ENCODE data around the gene ME1. TPM values are rescaled to one million over a fixed set of nuclear protein-coding genes. Genes with fewer than 3 reads are reported as not detected.
A peak's percentile ranks its signal among the peaks of the same experiment; 100 is the strongest.
"Not testable (repeated sequence)": the region's sequence is repeated elsewhere in the genome, so short reads cannot be mapped to it uniquely, and the experiment has no call there.

ME1 gene
- total RNA-seq, 1 experiment from 2014 or later: 131 TPM

DNA sequence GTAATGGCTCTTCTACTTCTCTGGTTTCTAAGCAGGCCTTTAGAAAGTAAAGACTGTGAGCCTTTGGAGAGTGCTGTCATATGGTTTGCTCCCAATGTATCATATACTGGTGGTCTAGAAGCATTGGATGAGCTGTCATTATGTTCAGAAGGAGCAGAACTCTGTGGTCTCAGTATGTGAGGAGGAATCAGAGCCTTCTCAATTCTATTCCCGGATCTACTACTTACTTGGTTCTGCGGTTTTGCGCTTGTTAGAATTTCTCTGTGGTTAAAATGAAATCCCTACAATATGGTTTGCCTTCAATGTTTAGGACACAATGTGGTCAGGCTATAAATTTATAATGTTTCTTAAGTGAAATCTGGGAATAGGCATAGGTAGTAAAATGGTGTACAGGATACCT, 173.1 kb downstream of the ME1 start:
- H3K4me3 ChIP-seq (ENCODE audit: low read depth, low read length): no peak overlapping the region
- BruUV-seq (replicated peaks): no TSS peak
- H3K27me3 ChIP-seq (replicated peaks; ENCODE audit: control insufficient read depth, insufficient read depth, low read length): no peaks in the 10 kb centered on the region
- Mint-ChIP-seq H3K27ac (ENCODE audit: unreplicated experiment) (no peak overlapping the region), H3K4me3 (ENCODE audit: unreplicated experiment) (no peak overlapping the region), H3K36me3 (ENCODE audit: insufficient read depth, unreplicated experiment) (peaks cover 55% of the 10 kb centered on the region), H3K4me1 (ENCODE audit: low read depth, unreplicated experiment) (peaks cover 2% of the 10 kb centered on the region), H3K9me3 (ENCODE audit: unreplicated experiment) (no peaks in the 10 kb centered on the region), H3K27me3 (ENCODE audit: insufficient read depth, unreplicated experiment) (no peaks in the 10 kb centered on the region)
- ChIA-PET POLR2A (no interaction called here), CTCF (no interaction called here)
- H3K4me1 ChIP-seq: no peaks in the 10 kb centered on the region
- intact Hi-C loops (cut with micrococcal nuclease; ENCODE audit: unreplicated experiment): no loop called here
- DNase-seq: no peak
- no peaks in the 10 kb centered on the region for H3K36me3 ChIP-seq (ENCODE audit: control insufficient read depth, insufficient read depth, low read length)
- TF ChIP-seq, protein P1, sequence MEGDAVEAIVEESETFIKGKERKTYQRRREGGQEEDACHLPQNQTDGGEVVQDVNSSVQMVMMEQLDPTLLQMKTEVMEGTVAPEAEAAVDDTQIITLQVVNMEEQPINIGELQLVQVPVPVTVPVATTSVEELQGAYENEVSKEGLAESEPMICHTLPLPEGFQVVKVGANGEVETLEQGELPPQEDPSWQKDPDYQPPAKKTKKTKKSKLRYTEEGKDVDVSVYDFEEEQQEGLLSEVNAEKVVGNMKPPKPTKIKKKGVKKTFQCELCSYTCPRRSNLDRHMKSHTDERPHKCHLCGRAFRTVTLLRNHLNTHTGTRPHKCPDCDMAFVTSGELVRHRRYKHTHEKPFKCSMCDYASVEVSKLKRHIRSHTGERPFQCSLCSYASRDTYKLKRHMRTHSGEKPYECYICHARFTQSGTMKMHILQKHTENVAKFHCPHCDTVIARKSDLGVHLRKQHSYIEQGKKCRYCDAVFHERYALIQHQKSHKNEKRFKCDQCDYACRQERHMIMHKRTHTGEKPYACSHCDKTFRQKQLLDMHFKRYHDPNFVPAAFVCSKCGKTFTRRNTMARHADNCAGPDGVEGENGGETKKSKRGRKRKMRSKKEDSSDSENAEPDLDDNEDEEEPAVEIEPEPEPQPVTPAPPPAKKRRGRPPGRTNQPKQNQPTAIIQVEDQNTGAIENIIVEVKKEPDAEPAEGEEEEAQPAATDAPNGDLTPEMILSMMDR (IDR thresholded peaks at IDR 0.05; ENCODE audit: insufficient read depth in 1 of 2, low read depth in 1 of 2, low read length in 1 of 2, severe bottlenecking in 1 of 2, unreplicated experiment in 1 of 2): no peak
- H3K9me3 ChIP-seq: no peaks in the 10 kb centered on the region

DNA sequence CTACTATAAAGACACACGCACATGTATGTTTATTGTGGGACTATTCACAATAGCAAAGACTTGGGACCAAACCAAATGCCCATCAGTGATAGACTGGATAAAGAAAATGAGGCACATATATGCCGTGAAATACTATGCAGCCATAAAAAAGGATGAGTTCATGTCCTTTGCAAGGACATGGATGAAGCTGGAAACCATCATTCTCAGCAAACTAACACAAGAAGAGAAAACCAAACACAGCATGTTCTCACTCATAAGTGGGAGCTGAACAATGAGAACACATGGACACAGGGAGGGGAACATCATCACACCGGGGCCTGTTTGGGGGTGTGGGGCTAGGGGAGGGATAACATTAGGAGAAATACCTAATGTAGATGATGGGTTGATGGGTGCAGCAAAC, 174.1 kb downstream of the ME1 start:
- H3K27me3 Mint-ChIP-seq (ENCODE audit: insufficient read depth, unreplicated experiment); H3K27me3 ChIP-seq (replicated peaks; ENCODE audit: control insufficient read depth, insufficient read depth, low read length); POLR2A ChIA-PET; H3K4me3 Mint-ChIP-seq (ENCODE audit: unreplicated experiment); H3K9me3 ChIP-seq; H3K4me3 ChIP-seq (ENCODE audit: low read depth, low read length); H3K27ac Mint-ChIP-seq (ENCODE audit: unreplicated experiment); intact Hi-C loops (cut with micrococcal nuclease; ENCODE audit: unreplicated experiment); DNase-seq; H3K9me3 Mint-ChIP-seq (ENCODE audit: unreplicated experiment); CTCF ChIA-PET; H3K36me3 ChIP-seq (ENCODE audit: control insufficient read depth, insufficient read depth, low read length); H3K4me1 ChIP-seq; BruUV-seq (replicated peaks): not testable (repeated sequence)
- H3K36me3 Mint-ChIP-seq (ENCODE audit: insufficient read depth, unreplicated experiment): peaks cover 56% of the 10 kb centered on the region
- H3K4me1 Mint-ChIP-seq (ENCODE audit: low read depth, unreplicated experiment): peaks cover 12% of the 10 kb centered on the region

DNA sequence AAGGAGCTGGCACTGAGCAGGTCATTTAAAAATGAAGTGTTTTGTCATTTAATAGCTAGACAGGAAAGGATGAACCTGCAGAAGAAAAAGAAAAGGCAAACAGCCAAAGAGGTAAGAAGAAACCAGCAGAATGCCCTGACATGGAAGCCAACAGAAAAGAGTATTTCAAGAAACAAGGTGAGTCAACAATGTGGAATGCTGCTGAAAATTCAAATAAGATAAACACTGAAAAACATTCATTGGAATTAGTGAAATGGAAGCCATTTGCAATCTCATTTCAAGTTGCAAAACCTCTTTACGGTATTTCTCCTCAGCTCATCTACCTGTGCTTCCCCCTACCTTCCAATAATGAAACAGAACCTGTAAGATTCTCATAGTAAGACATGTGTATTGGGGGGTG, 178.1 kb downstream of the ME1 start:
- intact Hi-C loops (cut with micrococcal nuclease; ENCODE audit: unreplicated experiment): no loop called here
- Histone ChIP-seq H3K27me3 (replicated peaks; ENCODE audit: control insufficient read depth, insufficient read depth, low read length) (no peaks in the 10 kb centered on the region), H3K9me3 (no peaks in the 10 kb centered on the region), H3K36me3 (ENCODE audit: control insufficient read depth, insufficient read depth, low read length) (no peaks in the 10 kb centered on the region), H3K4me1 (peaks cover 6% of the 10 kb centered on the region; the same call in 1 of the 2 replicates), H3K4me3 (ENCODE audit: low read depth, low read length) (no peak overlapping the region)
- no peaks in the 10 kb centered on the region for H3K9me3 Mint-ChIP-seq (ENCODE audit: unreplicated experiment)
- no peaks in the 10 kb centered on the region for H3K27me3 Mint-ChIP-seq (ENCODE audit: insufficient read depth, unreplicated experiment)
- peaks cover 25% of the 10 kb centered on the region for H3K4me1 Mint-ChIP-seq (ENCODE audit: low read depth, unreplicated experiment)
- ChIA-PET POLR2A (no interaction called here), CTCF (interaction anchor here (0.5 to 0.7 kb wide), 2 partner anchors 164 to 185 kb away, joined by 3 read pairs; partner anchors contain the start of gene DOP1A)
- no peak for DNase-seq
- TF ChIP-seq, protein P1 (IDR thresholded peaks at IDR 0.05; ENCODE audit: insufficient read depth in 1 of 2, low read depth in 1 of 2, low read length in 1 of 2, severe bottlenecking in 1 of 2, unreplicated experiment in 1 of 2): no peak
- peak overlapping the region; percentile 42 for H3K27ac Mint-ChIP-seq (ENCODE audit: unreplicated experiment)
- H3K4me3 Mint-ChIP-seq (ENCODE audit: unreplicated experiment): no peak overlapping the region
- H3K36me3 Mint-ChIP-seq (ENCODE audit: insufficient read depth, unreplicated experiment): peaks cover 65% of the 10 kb centered on the region
- BruUV-seq (replicated peaks): no TSS peak

DNA sequence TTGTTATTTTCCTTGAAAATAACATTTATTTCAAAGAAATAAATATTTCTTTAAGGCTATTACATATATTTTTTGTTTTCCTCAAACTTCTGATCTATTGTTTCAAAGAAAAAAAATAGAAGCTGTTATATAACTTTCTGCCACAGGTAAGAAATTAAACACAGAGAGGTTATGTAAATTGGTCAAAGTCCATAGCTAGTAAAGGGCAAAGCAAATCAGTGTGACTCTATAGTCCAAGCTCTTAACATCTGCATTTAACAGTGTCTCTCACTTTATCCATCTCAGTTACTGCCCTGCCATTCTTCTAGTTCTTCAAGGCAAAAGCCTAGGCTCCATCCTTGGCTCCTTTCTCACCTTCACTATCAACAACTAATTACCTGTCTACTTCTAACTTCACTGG, 180.6 kb downstream of the ME1 start:
- Histone ChIP-seq H3K4me1 (peaks cover 6% of the 10 kb centered on the region; the same call in 1 of the 2 replicates), H3K27me3 (replicated peaks; ENCODE audit: control insufficient read depth, insufficient read depth, low read length) (no peaks in the 10 kb centered on the region), H3K9me3 (peaks cover 5% of the 10 kb centered on the region; the same call in 1 of the 2 replicates), H3K36me3 (ENCODE audit: control insufficient read depth, insufficient read depth, low read length) (no peaks in the 10 kb centered on the region), H3K4me3 (ENCODE audit: low read depth, low read length) (no peak overlapping the region)
- TF ChIP-seq, protein P1 (IDR thresholded peaks at IDR 0.05; ENCODE audit: insufficient read depth in 1 of 2, low read depth in 1 of 2, low read length in 1 of 2, severe bottlenecking in 1 of 2, unreplicated experiment in 1 of 2): no peak
- DNase-seq: no peak
- ChIA-PET POLR2A (no interaction called here), CTCF (no interaction called here)
- BruUV-seq (replicated peaks): no TSS peak
- peaks cover 25% of the 10 kb centered on the region for H3K4me1 Mint-ChIP-seq (ENCODE audit: low read depth, unreplicated experiment)
- peaks cover 63% of the 10 kb centered on the region for H3K36me3 Mint-ChIP-seq (ENCODE audit: insufficient read depth, unreplicated experiment)
- H3K4me3 Mint-ChIP-seq (ENCODE audit: unreplicated experiment): no peak overlapping the region
- H3K27me3 Mint-ChIP-seq (ENCODE audit: insufficient read depth, unreplicated experiment): no peaks in the 10 kb centered on the region
- no peaks in the 10 kb centered on the region for H3K9me3 Mint-ChIP-seq (ENCODE audit: unreplicated experiment)
- intact Hi-C loops (cut with micrococcal nuclease; ENCODE audit: unreplicated experiment): no loop called here
- H3K27ac Mint-ChIP-seq (ENCODE audit: unreplicated experiment): no peak overlapping the region
